Smooth muscle cell (in vitro differentiated cells): ENCODE data around the gene TERF2IP. TPM values are rescaled to one million over a fixed set of nuclear protein-coding genes. Genes with fewer than 3 reads are reported as not detected.
A peak's percentile ranks its signal among the peaks of the same experiment; 100 is the strongest.

ENCODE experiments used
- DNase-seq: peaks from one replicate; lab custom pipeline; 2025; ENCODE audit not compliant: unreplicated experiment; lab: John Stamatoyannopoulos, UW
- H2AFZ ChIP-seq: fragments of 200-600 bp; sonication (generic); 2 replicates; pipeline ENCODE4 v1.6.0; 2016; ENCODE audit warnings: antibody characterized with exemption, low read depth, mild to moderate bottlenecking
- H3F3A ChIP-seq: fragments of 200-600 bp; sonication (generic); 2 replicates; pipeline ENCODE4 v1.6.0; 2017; ENCODE audit warnings: antibody characterized with exemption, low read depth
- H3K27ac ChIP-seq: fragments of 200-600 bp; sonication (generic); 2 replicates; pipeline ENCODE4 v1.5.1; 2016; ENCODE audit warnings: low read depth, mild to moderate bottlenecking
- H3K27me3 ChIP-seq: fragments of 200-600 bp; sonication (generic); 2 replicates; pipeline ENCODE4 v1.6.1; 2016; ENCODE audit warnings: low read depth, mild to moderate bottlenecking
- H3K36me3 ChIP-seq: fragments of 200-600 bp; sonication (generic); 2 replicates; pipeline ENCODE4 v1.5.1; 2016; ENCODE audit warnings: low read depth
- H3K4me1 ChIP-seq: fragments of 200-600 bp; sonication (generic); 2 replicates; pipeline ENCODE4 v1.5.1; 2016; ENCODE audit warnings: low read depth
- H3K4me2 ChIP-seq: fragments of 200-600 bp; sonication (generic); 2 replicates; pipeline ENCODE4 v1.6.0; 2016; ENCODE audit warnings: mild to moderate bottlenecking
- H3K4me3 ChIP-seq: fragments of 200-600 bp; sonication (generic); 2 replicates; pipeline ENCODE4 v1.5.1; 2016; ENCODE audit warnings: mild to moderate bottlenecking
- H3K79me2 ChIP-seq: fragments of 200-600 bp; sonication (generic); 2 replicates; pipeline ENCODE4 v1.6.0; 2016; ENCODE audit warnings: low read depth, mild to moderate bottlenecking
- H3K9ac ChIP-seq: fragments of 200-600 bp; sonication (generic); 2 replicates; pipeline ENCODE4 v1.6.0; 2016; ENCODE audit warnings: low read depth
- H3K9me3 ChIP-seq: fragments of 200-600 bp; sonication (generic); replicated peaks from 2 replicates; pipeline ENCODE4 v1.5.1; 2016; ENCODE audit warnings: low read depth
- H4K20me1 ChIP-seq: fragments of 200-600 bp; sonication (generic); 2 replicates; pipeline ENCODE4 v1.6.0; 2016; ENCODE audit warnings: low read depth
- CTCF ChIP-seq: fragments of 200-600 bp; sonication (generic); IDR thresholded peaks from 2 replicates; pipeline ENCODE4 v1.5.1; 2017; ENCODE audit warnings: borderline replicate concordance, mild to moderate bottlenecking, antibody characterized with exemption; ENCODE audit not compliant: insufficient read depth, poor library complexity, severe bottlenecking
- WGBS: methylation state at CpG from one replicate; pipeline ENCODE4 v1.1.7; 2016; ENCODE audit warnings: low lambda C conversion rate; 5-methylcytosine and 5-hydroxymethylcytosine counted together
- polyA plus RNA-seq: library from polyadenylated mRNA; unstranded; fragments of >200 nt; fragmentation: Nextera tagmentation; extraction: Ambion mirVana; gene quantifications from 2 replicates; pipeline ENCODE4 v1.2.1, GENCODE V29; 2016
- total RNA-seq: library from RNA; depleted of rRNA; stranded (reverse); fragments of >200 nt; gene quantifications from 2 replicates; pipeline ENCODE4 v1.2.3, GENCODE V29; 2014

Gene TERF2IP
- total and polyA plus RNA-seq, 2 experiments from 2014 or later, result 51.0 to 83.0 TPM

DNA sequence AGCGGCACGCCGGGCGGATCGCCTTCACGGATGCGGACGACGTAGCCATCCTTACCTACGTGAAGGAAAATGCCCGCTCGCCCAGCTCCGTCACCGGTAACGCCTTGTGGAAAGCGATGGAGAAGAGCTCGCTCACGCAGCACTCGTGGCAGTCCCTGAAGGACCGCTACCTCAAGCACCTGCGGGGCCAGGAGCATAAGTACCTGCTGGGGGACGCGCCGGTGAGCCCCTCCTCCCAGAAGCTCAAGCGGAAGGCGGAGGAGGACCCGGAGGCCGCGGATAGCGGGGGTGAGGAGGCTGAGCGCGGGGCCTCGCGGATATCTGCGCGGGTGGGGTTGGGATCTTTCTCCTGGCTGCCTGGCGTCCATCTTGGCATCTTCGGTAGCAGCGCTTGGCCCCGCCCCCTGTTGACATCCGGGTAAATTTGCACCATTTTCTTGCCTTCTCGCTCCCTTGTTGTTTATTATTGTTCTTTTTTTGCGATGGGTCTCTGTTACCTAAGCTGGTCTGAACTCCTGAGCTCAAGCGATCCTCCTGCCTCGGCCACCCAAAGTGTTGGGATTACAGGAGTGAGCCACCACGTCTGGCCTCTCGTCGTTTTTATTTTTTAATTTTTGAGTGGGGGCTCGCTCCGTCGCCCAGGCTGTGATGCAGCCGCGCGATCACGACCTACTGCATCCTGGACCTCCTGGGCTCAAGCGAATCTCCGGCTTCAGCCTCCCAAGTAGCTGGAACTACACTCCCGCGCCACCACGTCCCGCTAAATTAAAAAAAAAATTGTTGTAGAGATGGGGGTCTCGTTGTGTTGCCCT, 898 bp downstream of the TERF2IP start:
- Histone ChIP-seq H3K9me3 (no peaks in the 10 kb centered on the region), H3K36me3 (no peaks in the 10 kb centered on the region), H3K4me2 (peak overlapping the region; percentile 98), H3K27me3 (no peaks in the 10 kb centered on the region), H4K20me1 (peaks cover 64% of the 10 kb centered on the region), H2AFZ (peak overlapping the region; percentile 94), H3K9ac (peak overlapping the region; percentile 88), H3F3A (no peaks in the 10 kb centered on the region), H3K79me2 (peaks cover 89% of the 10 kb centered on the region), H3K4me3 (peak overlapping the region; percentile 89), H3K27ac (peak overlapping the region; percentile 85), H3K4me1 (peaks cover 28% of the 10 kb centered on the region)
- under 1% methylated on average over 62 of the region's 62 CpGs for WGBS
- DNase-seq, result peak; percentile 56
- TF ChIP-seq CTCF, result no peak

DNA sequence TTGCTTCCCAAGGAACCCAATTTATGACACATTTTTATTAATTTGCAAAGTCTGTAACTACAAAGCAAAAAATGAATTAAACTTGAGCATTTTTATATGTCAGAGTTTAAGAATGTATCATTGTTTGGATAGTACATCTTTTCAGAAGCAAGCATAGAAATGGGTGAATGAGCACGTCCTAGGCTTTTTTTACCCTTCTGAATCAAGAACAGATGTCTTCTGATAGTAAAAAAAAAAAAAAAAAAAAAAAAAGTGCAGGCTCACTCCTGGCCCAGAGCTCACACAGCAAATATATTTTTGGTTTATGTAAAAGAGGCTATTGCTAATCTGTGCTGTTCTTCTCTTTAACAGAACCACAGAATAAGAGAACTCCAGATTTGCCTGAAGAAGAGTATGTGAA, 6.3 kb downstream of the TERF2IP start:
- Histone ChIP-seq H3K27ac (no peak overlapping the region), H3K4me2 (no peak overlapping the region)

GRCh38 chr16:75658175-75658574, 10.6 kb downstream of the TERF2IP start:
- peaks cover 15% of the 10 kb centered on the region for H3K36me3 ChIP-seq
- H3K4me1 ChIP-seq, result no peaks in the 10 kb centered on the region
- H3K4me3 ChIP-seq, result no peak overlapping the region
- H4K20me1 ChIP-seq, result peaks cover 55% of the 10 kb centered on the region
- H3K4me2 ChIP-seq, result no peak overlapping the region
- H2AFZ ChIP-seq, result no peak overlapping the region
- DNase-seq, result no peak
- H3K27me3 ChIP-seq, result no peaks in the 10 kb centered on the region
- H3F3A ChIP-seq, result no peaks in the 10 kb centered on the region
- H3K9ac ChIP-seq, result no peak overlapping the region
- WGBS, result 98% methylated on average over 2 of the region's 2 CpGs
- H3K9me3 ChIP-seq, result no peaks in the 10 kb centered on the region
- H3K27ac ChIP-seq, result no peak overlapping the region
- no peak for TF ChIP-seq CTCF
- peaks cover 4% of the 10 kb centered on the region for H3K79me2 ChIP-seq

More for the DNA sequence above, 6.3 kb downstream of the TERF2IP start:
- H3K4me1 ChIP-seq, result peaks cover 17% of the 10 kb centered on the region
- H3F3A ChIP-seq, result no peaks in the 10 kb centered on the region
- no peak for DNase-seq
- no peak overlapping the region for H2AFZ ChIP-seq
- H4K20me1 ChIP-seq, result peaks cover 97% of the 10 kb centered on the region
- peaks cover 15% of the 10 kb centered on the region for H3K36me3 ChIP-seq
- H3K9ac ChIP-seq, result no peak overlapping the region
- no peaks in the 10 kb centered on the region for H3K9me3 ChIP-seq
- WGBS, result 50% methylated on average over 1 of the region's 1 CpG
- H3K79me2 ChIP-seq, result peaks cover 47% of the 10 kb centered on the region
- no peaks in the 10 kb centered on the region for H3K27me3 ChIP-seq
- H3K4me3 ChIP-seq, result no peak overlapping the region
- TF ChIP-seq CTCF, result no peak

DNA sequence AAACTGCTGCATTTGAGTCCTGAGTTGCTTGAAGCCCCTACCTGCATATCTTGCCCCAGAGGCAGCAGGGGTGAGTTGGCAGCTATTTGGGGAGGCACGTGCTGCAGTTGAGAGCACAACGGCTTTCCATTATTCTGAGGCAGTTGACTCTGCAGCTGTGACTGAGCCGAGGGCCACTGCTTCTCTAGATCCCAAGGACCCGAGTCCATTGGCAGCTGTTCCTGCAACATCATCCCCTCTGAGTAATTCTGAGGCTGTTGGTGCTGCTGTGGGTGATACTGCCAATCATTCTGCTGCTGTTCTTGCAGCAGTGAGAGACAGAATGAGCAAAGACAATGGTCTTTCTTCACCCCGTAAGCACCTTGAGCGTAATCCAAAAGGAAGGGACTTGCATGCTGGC, 12.7 kb downstream of the TERF2IP start:
- Histone ChIP-seq H3K27ac (no peak overlapping the region), H4K20me1 (peaks cover 34% of the 10 kb centered on the region), H3K9me3 (no peaks in the 10 kb centered on the region), H3K27me3 (no peaks in the 10 kb centered on the region), H3K36me3 (peaks cover 15% of the 10 kb centered on the region), H2AFZ (no peak overlapping the region), H3K4me2 (no peak overlapping the region), H3K9ac (no peak overlapping the region), H3K79me2 (no peaks in the 10 kb centered on the region), H3F3A (no peaks in the 10 kb centered on the region), H3K4me1 (no peaks in the 10 kb centered on the region), H3K4me3 (no peak overlapping the region)
- WGBS, result 94% methylated on average over 6 of the region's 6 CpGs
- no peak for DNase-seq
- no peak for TF ChIP-seq CTCF
